ENCODE measurements around the gene PPHLN1. TPM values are rescaled to one million over a fixed set of nuclear protein-coding genes. Genes with fewer than 3 reads are reported as not detected.

The PPHLN1 gene
- total RNA-seq, 1 donor from 2014 or later: 59.7 TPM

DNA sequence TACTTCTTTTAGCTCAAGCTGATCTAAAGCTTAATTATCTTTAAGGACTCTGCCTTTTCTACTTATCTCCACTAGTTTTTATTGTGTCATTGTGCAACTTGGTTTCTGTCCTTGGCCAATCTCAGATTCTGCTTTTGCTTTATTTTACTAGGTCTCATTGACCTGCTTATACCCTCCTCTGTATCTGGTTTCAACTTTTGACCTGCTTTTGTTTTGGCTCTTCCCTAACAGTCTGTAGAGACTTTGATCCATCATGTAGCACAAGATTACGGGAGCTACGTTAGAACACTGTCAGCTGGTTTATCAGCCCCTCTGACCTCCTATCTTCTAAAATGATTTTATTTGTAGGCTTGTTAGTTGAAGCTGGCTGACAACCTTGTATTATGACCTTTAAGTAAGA lies 43.7 kb upstream of the PPHLN1 start:
- no peaks in the 10 kb centered on the region for H3K9me3 Mint-ChIP-seq
- H3K27me3 Mint-ChIP-seq: no peaks in the 10 kb centered on the region
- no peak overlapping the region for H3K27ac Mint-ChIP-seq
- no peak for DNase-seq (ENCODE audit: extremely low spot score, unreplicated experiment)
- no peaks in the 10 kb centered on the region for H3K36me3 Mint-ChIP-seq
- peaks cover 5% of the 10 kb centered on the region for H3K4me1 Mint-ChIP-seq (ENCODE audit: unreplicated experiment)
- TF ChIP-seq, protein P1, sequence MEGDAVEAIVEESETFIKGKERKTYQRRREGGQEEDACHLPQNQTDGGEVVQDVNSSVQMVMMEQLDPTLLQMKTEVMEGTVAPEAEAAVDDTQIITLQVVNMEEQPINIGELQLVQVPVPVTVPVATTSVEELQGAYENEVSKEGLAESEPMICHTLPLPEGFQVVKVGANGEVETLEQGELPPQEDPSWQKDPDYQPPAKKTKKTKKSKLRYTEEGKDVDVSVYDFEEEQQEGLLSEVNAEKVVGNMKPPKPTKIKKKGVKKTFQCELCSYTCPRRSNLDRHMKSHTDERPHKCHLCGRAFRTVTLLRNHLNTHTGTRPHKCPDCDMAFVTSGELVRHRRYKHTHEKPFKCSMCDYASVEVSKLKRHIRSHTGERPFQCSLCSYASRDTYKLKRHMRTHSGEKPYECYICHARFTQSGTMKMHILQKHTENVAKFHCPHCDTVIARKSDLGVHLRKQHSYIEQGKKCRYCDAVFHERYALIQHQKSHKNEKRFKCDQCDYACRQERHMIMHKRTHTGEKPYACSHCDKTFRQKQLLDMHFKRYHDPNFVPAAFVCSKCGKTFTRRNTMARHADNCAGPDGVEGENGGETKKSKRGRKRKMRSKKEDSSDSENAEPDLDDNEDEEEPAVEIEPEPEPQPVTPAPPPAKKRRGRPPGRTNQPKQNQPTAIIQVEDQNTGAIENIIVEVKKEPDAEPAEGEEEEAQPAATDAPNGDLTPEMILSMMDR (conservative IDR thresholded peaks at IDR 0.05): no peak
- H3K4me3 Mint-ChIP-seq: no peak overlapping the region

DNA sequence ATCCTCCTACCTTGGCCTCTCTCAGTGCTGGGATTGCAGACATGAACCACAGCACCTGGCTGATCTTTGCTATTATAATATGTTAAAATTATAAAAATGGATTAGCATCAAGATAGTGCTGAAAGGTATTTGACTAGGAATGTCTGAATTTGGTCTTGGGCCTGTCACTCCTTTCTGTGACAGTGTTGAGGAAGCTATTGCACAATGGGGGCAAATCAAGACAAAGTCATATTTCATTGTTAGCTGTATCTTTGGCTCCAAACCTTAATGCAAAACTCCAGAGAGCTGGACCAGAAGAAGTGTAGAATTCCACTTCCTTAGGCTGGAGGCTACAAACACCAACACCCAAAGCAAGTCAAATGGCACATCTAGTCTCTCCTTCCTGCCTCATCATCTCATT lies 42.2 kb upstream of the PPHLN1 start:
- no peak overlapping the region for H3K4me3 Mint-ChIP-seq
- H3K27ac Mint-ChIP-seq: no peak overlapping the region
- H3K9me3 Mint-ChIP-seq: no peaks in the 10 kb centered on the region
- TF ChIP-seq, protein P1 (conservative IDR thresholded peaks at IDR 0.05): no peak
- peaks cover 5% of the 10 kb centered on the region for H3K4me1 Mint-ChIP-seq (ENCODE audit: unreplicated experiment)
- no peak for DNase-seq (ENCODE audit: extremely low spot score, unreplicated experiment)
- H3K36me3 Mint-ChIP-seq: no peaks in the 10 kb centered on the region
- no peaks in the 10 kb centered on the region for H3K27me3 Mint-ChIP-seq

DNA sequence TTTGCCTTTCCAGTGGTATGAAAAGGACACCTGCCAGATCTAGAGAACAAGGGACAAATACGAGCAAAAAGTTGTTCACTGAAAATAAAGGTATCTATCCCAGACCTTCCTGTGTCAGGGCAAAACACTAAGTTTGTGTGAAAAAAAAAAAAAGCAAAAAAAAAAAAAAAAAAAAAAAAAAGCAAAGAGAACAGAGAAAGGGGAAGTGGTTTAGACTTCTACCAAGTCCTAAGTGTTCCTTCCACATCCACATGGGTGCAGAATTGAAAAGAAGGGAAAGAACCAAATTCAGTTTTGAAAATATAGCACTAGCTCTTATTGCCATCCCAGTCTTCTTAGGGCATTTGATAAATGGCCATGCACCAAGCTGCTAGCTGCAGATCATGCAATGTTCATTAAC lies 41.8 kb upstream of the PPHLN1 start:
- no peaks in the 10 kb centered on the region for H3K27me3 Mint-ChIP-seq
- no peaks in the 10 kb centered on the region for H3K36me3 Mint-ChIP-seq
- DNase-seq (ENCODE audit: extremely low spot score, unreplicated experiment): no peak
- H3K4me3 Mint-ChIP-seq: no peak overlapping the region
- H3K9me3 Mint-ChIP-seq: no peaks in the 10 kb centered on the region
- peaks cover 5% of the 10 kb centered on the region for H3K4me1 Mint-ChIP-seq (ENCODE audit: unreplicated experiment)
- H3K27ac Mint-ChIP-seq: no peak overlapping the region
- TF ChIP-seq, protein P1 (conservative IDR thresholded peaks at IDR 0.05): no peak

DNA sequence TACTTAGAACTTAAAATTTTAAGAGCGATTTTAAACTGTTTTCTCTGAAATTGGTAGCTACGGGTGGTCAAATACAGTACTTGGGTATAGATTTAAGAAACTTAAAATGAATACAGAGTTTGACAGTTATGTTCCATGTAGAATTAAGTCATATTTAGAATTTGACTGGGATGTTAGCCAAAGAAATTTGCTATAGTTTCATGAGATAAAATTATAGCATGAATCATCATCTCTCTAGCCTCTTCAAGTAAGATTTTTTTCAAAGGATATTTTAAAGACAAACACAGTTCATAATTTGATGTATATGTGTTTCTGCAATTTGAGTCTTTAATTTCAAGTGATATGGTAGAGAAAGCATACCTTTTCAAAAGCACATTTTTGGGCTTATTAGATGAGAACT lies 41.1 kb upstream of the PPHLN1 start:
- TF ChIP-seq, protein P1 (conservative IDR thresholded peaks at IDR 0.05): no peak

DNA sequence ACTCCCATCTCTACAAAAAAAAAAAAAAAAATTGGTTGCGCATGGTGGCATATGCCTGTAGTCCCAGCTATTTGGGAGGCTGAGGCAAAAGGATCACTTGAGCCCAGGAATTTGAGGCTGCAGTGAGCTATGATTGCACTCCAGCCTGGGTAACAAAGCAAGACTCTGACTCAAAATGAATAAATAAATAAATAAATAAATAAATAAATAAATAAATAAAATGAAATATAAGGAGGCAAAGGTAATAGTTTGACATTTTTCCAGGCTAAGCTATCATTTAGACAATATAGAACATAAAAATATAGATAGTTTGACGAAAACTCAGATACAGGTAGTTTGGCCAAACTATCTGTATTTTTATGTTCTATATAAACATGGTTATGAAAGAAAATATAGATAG lies 40.5 kb upstream of the PPHLN1 start:
- H3K9me3 Mint-ChIP-seq: no peaks in the 10 kb centered on the region
- H3K27me3 Mint-ChIP-seq: no peaks in the 10 kb centered on the region
- H3K36me3 Mint-ChIP-seq: no peaks in the 10 kb centered on the region
- H3K4me3 Mint-ChIP-seq: no peak overlapping the region
- peaks cover 5% of the 10 kb centered on the region for H3K4me1 Mint-ChIP-seq (ENCODE audit: unreplicated experiment)
- TF ChIP-seq, protein P1 (conservative IDR thresholded peaks at IDR 0.05): no peak
- H3K27ac Mint-ChIP-seq: no peak overlapping the region
- DNase-seq (ENCODE audit: extremely low spot score, unreplicated experiment): no peak

More for the DNA sequence above, 41.1 kb upstream of the PPHLN1 start:
- Mint-ChIP-seq H3K4me3 (no peak overlapping the region), H3K27ac (no peak overlapping the region), H3K9me3 (no peaks in the 10 kb centered on the region), H3K27me3 (no peaks in the 10 kb centered on the region), H3K4me1 (ENCODE audit: unreplicated experiment) (peaks cover 5% of the 10 kb centered on the region), H3K36me3 (no peaks in the 10 kb centered on the region)
- DNase-seq (ENCODE audit: extremely low spot score, unreplicated experiment): no peak

DNA sequence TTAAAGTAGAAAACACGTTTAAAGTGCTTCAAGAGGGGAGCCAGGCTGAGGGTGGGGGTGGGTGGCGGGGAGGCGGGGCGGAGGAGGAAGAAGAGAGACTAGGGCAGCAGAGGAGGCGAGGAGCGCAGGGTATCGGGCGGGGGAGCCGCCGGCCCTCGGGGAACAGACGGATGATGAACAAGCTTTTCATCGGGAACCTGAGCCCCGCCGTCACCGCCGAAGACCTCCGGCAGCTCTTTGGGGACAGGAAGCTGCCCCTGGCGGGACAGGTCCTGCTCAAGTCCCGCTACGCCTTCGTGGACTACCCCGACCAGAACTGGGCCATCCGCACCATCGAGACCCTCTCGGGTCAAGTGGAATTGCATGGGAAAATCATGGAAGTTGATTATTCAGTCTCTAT lies 39.2 kb upstream of the PPHLN1 start:
- no peak overlapping the region for H3K27ac Mint-ChIP-seq
- H3K9me3 Mint-ChIP-seq: no peaks in the 10 kb centered on the region
- H3K4me1 Mint-ChIP-seq (ENCODE audit: unreplicated experiment): peaks cover 5% of the 10 kb centered on the region
- no peak overlapping the region for H3K4me3 Mint-ChIP-seq
- H3K36me3 Mint-ChIP-seq: no peaks in the 10 kb centered on the region
- TF ChIP-seq, protein P1 (conservative IDR thresholded peaks at IDR 0.05): no peak
- no peak for DNase-seq (ENCODE audit: extremely low spot score, unreplicated experiment)
- no peaks in the 10 kb centered on the region for H3K27me3 Mint-ChIP-seq

All from type B pancreatic cell (in vitro differentiated cells).